Measurements from ENCODE around the gene NTN3. TPM values are rescaled to one million over a fixed set of nuclear protein-coding genes. Genes with fewer than 3 reads are reported as not detected.

Gene NTN3
- total and polyA plus RNA-seq, 8 donors: 0.07 to 0.22 (median 0.09) TPM; not detected in 3

DNA sequence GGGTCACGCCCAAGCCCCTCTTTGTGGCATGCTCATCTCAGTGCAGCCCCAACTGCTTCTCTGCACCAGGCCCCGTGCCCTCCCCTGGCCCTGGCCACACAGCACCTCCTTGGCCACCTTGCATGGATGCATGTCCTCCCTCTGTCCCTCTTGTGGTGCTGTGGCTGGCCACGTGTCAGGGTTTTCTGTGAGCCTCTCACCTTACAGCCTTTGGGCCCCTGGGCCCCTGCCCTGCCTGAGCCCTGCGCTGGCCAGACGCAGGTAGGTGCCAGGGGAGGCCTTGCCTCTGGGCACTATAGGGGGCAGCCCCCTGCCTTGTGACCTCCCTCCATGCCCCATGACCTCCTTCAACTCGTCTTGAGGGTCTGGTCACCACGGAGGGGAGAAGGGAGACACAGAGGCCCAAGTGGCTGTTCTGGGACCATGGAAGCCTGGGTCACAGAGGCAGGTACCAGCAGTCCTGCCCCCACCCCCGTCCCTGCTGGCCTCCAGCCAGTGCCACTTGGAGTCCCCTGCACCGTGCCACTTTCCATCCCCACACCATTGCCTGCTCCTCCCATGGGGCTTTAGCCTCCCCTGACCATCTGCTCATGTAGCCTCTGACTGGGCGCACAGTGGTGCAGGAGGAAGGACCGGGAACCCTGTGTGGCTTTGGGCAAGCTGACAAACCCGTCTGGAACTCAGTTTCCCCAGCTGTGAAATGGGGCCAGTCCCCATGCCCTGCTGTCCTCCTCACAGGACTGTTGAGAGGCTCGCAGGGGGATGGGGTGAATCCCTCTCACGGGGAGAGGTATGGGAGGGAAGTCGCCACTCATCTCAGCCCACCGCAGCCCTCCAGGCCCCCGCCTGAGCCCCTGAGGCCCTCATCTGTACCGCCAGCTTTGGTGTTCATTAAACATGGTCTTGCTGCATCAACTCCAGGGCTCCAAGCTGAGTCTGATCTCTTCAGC, 31.1 kb downstream of the NTN3 start:
- intact Hi-C loops (cut with DNase I): loop anchor here in 1 of 3 donors (2.0 to 5.0 kb wide), 2 partner anchors 65 to 310 kb away; no protein-coding TSS in a partner anchor
- FAIRE-seq: no peak
- DNase-seq: no peak
- peaks cover 21 to 25% (median 22%) of the 10 kb centered on the region in 3 donors for H3K4me1 ChIP-seq
- H3K27me3 ChIP-seq: no peaks in the 10 kb centered on the region
- no peak for ATAC-seq
- peaks cover 0 to 6% (median 0%) of the 10 kb centered on the region in 3 donors for H3K36me3 ChIP-seq
- peak overlapping the region in 1 of 4 donors; percentile 2 for H3K4me3 ChIP-seq
- no peaks in the 10 kb centered on the region for H3K9me3 ChIP-seq
- 60 to 64% methylated on average over 17 to 18 of the region's 18 CpGs for WGBS, 2 donors
- TF ChIP-seq, protein P1, sequence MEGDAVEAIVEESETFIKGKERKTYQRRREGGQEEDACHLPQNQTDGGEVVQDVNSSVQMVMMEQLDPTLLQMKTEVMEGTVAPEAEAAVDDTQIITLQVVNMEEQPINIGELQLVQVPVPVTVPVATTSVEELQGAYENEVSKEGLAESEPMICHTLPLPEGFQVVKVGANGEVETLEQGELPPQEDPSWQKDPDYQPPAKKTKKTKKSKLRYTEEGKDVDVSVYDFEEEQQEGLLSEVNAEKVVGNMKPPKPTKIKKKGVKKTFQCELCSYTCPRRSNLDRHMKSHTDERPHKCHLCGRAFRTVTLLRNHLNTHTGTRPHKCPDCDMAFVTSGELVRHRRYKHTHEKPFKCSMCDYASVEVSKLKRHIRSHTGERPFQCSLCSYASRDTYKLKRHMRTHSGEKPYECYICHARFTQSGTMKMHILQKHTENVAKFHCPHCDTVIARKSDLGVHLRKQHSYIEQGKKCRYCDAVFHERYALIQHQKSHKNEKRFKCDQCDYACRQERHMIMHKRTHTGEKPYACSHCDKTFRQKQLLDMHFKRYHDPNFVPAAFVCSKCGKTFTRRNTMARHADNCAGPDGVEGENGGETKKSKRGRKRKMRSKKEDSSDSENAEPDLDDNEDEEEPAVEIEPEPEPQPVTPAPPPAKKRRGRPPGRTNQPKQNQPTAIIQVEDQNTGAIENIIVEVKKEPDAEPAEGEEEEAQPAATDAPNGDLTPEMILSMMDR (IDR thresholded peaks at IDR 0.05): no peak
- peak overlapping the region; percentile 29 to 74 (median 71) for H3K27ac ChIP-seq

GRCh38 chr16:2505695-2506094, 34.6 kb downstream of the NTN3 start:
- intact Hi-C loops (cut with DNase I): no loop called here
- Histone ChIP-seq H3K4me3 (no peak overlapping the region), H3K36me3 (peaks cover 0 to 5% (median 0%) of the 10 kb centered on the region in 3 donors), H3K27ac (no peak overlapping the region), H3K9me3 (no peaks in the 10 kb centered on the region), H3K27me3 (no peaks in the 10 kb centered on the region), H3K4me1 (peaks cover 3 to 15% (median 5%) of the 10 kb centered on the region in 3 donors)
- FAIRE-seq (no peak), DNase-seq (peak in 1 of 6 donors; percentile 22), ATAC-seq (no peak)
- 86 to 91% methylated on average over 14 of the region's 14 CpGs for WGBS, 2 donors
- TF ChIP-seq, protein P1 (IDR thresholded peaks at IDR 0.05): no peak

DNA sequence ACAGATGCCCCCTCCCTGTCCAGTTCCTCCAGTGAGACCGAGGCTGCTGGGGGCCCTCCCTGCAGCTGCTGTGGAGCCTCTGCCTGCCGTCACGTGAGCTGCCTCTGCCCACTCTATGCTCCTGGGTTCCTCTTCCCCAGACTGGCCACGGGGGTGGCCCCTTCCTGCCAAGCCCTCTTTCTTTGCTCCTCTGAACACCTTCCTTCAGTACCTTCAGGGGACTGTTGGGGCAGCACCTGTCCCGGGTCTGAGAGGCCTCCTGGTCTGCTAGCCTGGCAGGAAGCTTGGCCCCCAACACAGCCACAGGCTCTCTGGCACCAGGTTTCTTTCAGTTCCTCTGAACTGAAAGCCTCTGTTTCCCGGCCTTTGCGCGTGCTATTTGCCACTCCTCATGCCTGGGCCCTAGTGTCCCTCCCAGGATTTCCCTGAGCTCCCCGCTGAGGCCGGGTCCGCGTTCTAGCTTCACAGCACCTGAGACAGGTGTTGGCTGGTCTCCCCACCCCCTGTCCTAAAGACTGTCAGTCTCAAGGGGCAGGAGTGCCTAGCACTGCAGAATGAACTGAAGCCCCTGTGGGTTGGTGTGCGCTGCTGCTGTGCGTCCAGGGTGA, 36.1 kb downstream of the NTN3 start:
- peak overlapping the region in 2 of 4 donors; percentile 55 to 60 for H3K27ac ChIP-seq
- 86 to 90% methylated on average over 14 of the region's 14 CpGs for WGBS, 2 donors

GRCh38 chr16:2507665-2508064, 36.6 kb downstream of the NTN3 start:
- intact Hi-C loops (cut with DNase I): no loop called here
- Histone ChIP-seq H3K4me1 (peaks cover 2 to 5% (median 4%) of the 10 kb centered on the region in 3 donors), H3K27ac (peak overlapping the region in 2 of 4 donors; percentile 55 to 60), H3K4me3 (no peak overlapping the region), H3K27me3 (no peaks in the 10 kb centered on the region), H3K9me3 (no peaks in the 10 kb centered on the region), H3K36me3 (peaks cover 0 to 5% (median 0%) of the 10 kb centered on the region in 3 donors)
- FAIRE-seq (no peak), DNase-seq (peak in 2 of 6 donors; percentile 29 to 54), ATAC-seq (peak in 2 of 4 donors; percentile 58 to 64)
- WGBS, 2 donors: 91 to 94% methylated on average over 11 of the region's 11 CpGs
- TF ChIP-seq, protein P1 (IDR thresholded peaks at IDR 0.05): no peak

More for the DNA sequence above, 36.1 kb downstream of the NTN3 start:
- peaks cover 0 to 4% (median 0%) of the 10 kb centered on the region in 3 donors for H3K4me1 ChIP-seq
- H3K9me3 ChIP-seq: no peaks in the 10 kb centered on the region
- TF ChIP-seq, protein P1 (IDR thresholded peaks at IDR 0.05): no peak
- no peaks in the 10 kb centered on the region for H3K27me3 ChIP-seq
- peak in 2 of 6 donors; percentile 53 to 58 for DNase-seq
- H3K4me3 ChIP-seq: no peak overlapping the region
- FAIRE-seq: no peak
- peaks cover 0 to 5% (median 0%) of the 10 kb centered on the region in 3 donors for H3K36me3 ChIP-seq
- peak in 2 of 4 donors; percentile 13 to 59 for ATAC-seq
- intact Hi-C loops (cut with DNase I): no loop called here

All from pancreas (tissue), 10 donors.